ENCODE results near the gene MXRA8. TPM values are rescaled to one million over a fixed set of nuclear protein-coding genes. Genes with fewer than 3 reads are reported as not detected.

The MXRA8 gene
- total and polyA plus RNA-seq, 9 of the 15 experiments (the other 6 are each of a cell fraction or from before 2014, with no cell fraction given) = 0.66 to 11.3 (median 6.3) TPM

DNA sequence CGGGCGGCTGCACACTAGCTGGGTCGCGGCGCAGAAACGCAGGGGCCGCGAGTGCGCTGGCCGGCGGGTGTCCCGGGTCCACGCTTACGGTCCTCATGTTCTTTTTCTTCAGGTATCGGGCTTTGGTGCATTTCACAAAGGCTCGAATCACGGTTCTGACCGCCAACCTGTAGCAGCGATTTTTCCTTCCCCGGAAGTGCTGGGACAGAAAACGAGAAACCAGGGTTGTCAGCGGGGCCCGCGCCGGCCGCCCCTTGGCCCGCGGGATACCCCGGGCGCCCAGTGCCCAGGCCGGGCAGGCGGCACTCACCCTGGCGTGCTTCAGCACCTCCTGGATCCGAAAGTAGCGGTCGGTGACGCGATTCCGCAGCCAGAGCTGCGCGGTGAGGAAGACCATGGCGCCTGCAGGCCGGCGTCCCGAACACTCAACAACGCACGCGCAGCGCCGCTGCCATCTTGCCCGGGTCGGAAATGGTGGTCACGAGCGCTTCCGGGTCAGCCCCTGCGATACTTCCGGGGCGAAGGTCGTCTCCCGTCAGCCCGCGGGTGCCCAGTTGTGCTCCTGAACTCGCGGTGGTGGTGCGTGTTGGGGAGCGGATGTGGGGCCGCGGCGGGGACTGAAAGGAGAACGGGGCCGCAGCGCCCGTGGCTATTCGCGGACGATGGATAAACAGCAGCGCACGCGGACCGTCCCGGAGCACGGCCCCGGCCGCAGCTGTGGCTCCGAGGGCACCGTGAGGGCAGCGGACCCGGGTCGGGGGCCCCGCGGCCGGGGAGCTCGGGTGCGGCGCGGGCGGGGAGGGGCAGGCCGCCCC is 48.7 kb upstream of the MXRA8 start, which contains the start of gene MRPL20 (continued):
- TF ChIP-seq, protein P1, sequence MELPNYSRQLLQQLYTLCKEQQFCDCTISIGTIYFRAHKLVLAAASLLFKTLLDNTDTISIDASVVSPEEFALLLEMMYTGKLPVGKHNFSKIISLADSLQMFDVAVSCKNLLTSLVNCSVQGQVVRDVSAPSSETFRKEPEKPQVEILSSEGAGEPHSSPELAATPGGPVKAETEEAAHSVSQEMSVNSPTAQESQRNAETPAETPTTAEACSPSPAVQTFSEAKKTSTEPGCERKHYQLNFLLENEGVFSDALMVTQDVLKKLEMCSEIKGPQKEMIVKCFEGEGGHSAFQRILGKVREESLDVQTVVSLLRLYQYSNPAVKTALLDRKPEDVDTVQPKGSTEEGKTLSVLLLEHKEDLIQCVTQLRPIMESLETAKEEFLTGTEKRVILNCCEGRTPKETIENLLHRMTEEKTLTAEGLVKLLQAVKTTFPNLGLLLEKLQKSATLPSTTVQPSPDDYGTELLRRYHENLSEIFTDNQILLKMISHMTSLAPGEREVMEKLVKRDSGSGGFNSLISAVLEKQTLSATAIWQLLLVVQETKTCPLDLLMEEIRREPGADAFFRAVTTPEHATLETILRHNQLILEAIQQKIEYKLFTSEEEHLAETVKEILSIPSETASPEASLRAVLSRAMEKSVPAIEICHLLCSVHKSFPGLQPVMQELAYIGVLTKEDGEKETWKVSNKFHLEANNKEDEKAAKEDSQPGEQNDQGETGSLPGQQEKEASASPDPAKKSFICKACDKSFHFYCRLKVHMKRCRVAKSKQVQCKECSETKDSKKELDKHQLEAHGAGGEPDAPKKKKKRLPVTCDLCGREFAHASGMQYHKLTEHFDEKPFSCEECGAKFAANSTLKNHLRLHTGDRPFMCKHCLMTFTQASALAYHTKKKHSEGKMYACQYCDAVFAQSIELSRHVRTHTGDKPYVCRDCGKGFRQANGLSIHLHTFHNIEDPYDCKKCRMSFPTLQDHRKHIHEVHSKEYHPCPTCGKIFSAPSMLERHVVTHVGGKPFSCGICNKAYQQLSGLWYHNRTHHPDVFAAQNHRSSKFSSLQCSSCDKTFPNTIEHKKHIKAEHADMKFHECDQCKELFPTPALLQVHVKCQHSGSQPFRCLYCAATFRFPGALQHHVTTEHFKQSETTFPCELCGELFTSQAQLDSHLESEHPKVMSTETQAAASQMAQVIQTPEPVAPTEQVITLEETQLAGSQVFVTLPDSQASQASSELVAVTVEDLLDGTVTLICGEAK (IDR thresholded peaks at IDR 0.05) = peak; percentile 100
- TF ChIP-seq, protein P1 (CRISPR knock-in tag; IDR thresholded peaks at IDR 0.05) = 0 out of 2 replicates have a peak, but pooled peaks have one; percentile 13
- TF ChIP-seq PHTF2 (CRISPR knock-in tag; IDR thresholded peaks at IDR 0.05) = no peak
- TF ChIP-seq GATA2 (CRISPR knock-in tag; IDR thresholded peaks at IDR 0.05) = no peak
- TF ChIP-seq RHOXF2B (CRISPR knock-in tag; conservative IDR thresholded peaks at IDR 0.05) = no peak
- peak in 1 of 2 experiments; percentile 100; a peak in 2 of 4 replicates for TF ChIP-seq KDM4B (IDR thresholded peaks at IDR 0.05; ENCODE audit: borderline replicate concordance in 2 of 2, low read depth in 1 of 2)
- no peak for TF ChIP-seq MIER1 (IDR thresholded peaks at IDR 0.05; ENCODE audit: low read depth)
- 0 out of 2 replicates have a peak, but pooled peaks have one; percentile 7 for TF ChIP-seq CAMTA2 (CRISPR knock-in tag; conservative IDR thresholded peaks at IDR 0.05)
- TF ChIP-seq, protein P2, sequence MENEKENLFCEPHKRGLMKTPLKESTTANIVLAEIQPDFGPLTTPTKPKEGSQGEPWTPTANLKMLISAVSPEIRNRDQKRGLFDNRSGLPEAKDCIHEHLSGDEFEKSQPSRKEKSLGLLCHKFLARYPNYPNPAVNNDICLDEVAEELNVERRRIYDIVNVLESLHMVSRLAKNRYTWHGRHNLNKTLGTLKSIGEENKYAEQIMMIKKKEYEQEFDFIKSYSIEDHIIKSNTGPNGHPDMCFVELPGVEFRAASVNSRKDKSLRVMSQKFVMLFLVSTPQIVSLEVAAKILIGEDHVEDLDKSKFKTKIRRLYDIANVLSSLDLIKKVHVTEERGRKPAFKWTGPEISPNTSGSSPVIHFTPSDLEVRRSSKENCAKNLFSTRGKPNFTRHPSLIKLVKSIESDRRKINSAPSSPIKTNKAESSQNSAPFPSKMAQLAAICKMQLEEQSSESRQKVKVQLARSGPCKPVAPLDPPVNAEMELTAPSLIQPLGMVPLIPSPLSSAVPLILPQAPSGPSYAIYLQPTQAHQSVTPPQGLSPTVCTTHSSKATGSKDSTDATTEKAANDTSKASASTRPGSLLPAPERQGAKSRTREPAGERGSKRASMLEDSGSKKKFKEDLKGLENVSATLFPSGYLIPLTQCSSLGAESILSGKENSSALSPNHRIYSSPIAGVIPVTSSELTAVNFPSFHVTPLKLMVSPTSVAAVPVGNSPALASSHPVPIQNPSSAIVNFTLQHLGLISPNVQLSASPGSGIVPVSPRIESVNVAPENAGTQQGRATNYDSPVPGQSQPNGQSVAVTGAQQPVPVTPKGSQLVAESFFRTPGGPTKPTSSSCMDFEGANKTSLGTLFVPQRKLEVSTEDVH (IDR thresholded peaks at IDR 0.05; ENCODE audit: low read depth, partially characterized antibody) = peak; percentile 91
- TF ChIP-seq, protein P3, sequence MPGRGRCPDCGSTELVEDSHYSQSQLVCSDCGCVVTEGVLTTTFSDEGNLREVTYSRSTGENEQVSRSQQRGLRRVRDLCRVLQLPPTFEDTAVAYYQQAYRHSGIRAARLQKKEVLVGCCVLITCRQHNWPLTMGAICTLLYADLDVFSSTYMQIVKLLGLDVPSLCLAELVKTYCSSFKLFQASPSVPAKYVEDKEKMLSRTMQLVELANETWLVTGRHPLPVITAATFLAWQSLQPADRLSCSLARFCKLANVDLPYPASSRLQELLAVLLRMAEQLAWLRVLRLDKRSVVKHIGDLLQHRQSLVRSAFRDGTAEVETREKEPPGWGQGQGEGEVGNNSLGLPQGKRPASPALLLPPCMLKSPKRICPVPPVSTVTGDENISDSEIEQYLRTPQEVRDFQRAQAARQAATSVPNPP (IDR thresholded peaks at IDR 0.05; ENCODE audit: borderline replicate concordance, insufficient read depth, insufficient read length) = no peak
- peak; percentile 93; the same call in 1 of the 2 replicates for TF ChIP-seq KAT7 (CRISPR knock-in tag; IDR thresholded peaks at IDR 0.05; ENCODE audit: borderline replicate concordance)
